ENCODE results near the gene ST8SIA5.

The ST8SIA5 gene

GRCh38 chr18:46738491-46738890 is 18.4 kb downstream of the ST8SIA5 start:
- no peak for FAIRE-seq

GRCh38 chr18:46736736-46737135 is 20.1 kb downstream of the ST8SIA5 start:
- no peak for FAIRE-seq

GRCh38 chr18:46736135-46736534 is 20.7 kb downstream of the ST8SIA5 start:
- no peak for FAIRE-seq

GRCh38 chr18:46734981-46735380 is 21.9 kb downstream of the ST8SIA5 start:
- FAIRE-seq, result no peak

- no peak for FAIRE-seq
These were observed 23.0 kb downstream of the ST8SIA5 start for GRCh38 chr18:46733872-46734271.

- no peak for FAIRE-seq
These were observed 24.1 kb downstream of the ST8SIA5 start for GRCh38 chr18:46732801-46733200.

- FAIRE-seq, result no peak
These were observed 24.7 kb downstream of the ST8SIA5 start for GRCh38 chr18:46732201-46732600.

GRCh38 chr18:46731316-46731715 is 25.5 kb downstream of the ST8SIA5 start:
- no peak for FAIRE-seq

GRCh38 chr18:46728219-46728930 is 28.5 kb downstream of the ST8SIA5 start:
- FAIRE-seq, result no peak

GRCh38 chr18:46727177-46727576 is 29.7 kb downstream of the ST8SIA5 start:
- FAIRE-seq, result no peak

GRCh38 chr18:46725310-46725709 is 31.5 kb downstream of the ST8SIA5 start:
- FAIRE-seq, result no peak

- FAIRE-seq, result no peak
These were observed 32.9 kb downstream of the ST8SIA5 start for GRCh38 chr18:46723856-46724415.

GRCh38 chr18:46722051-46722450 is 34.8 kb downstream of the ST8SIA5 start:
- FAIRE-seq, result no peak

GRCh38 chr18:46721331-46721730 is 35.5 kb downstream of the ST8SIA5 start:
- FAIRE-seq, result no peak

GRCh38 chr18:46720521-46720920 is 36.3 kb downstream of the ST8SIA5 start:
- FAIRE-seq, result no peak

GRCh38 chr18:46720092-46720491 is 36.8 kb downstream of the ST8SIA5 start:
- FAIRE-seq, result no peak

- FAIRE-seq, result no peak
These were observed 37.5 kb downstream of the ST8SIA5 start for GRCh38 chr18:46719388-46719787.

GRCh38 chr18:46718501-46719341 is 38.1 kb downstream of the ST8SIA5 start:
- no peak for FAIRE-seq

GRCh38 chr18:46716827-46717226 is 40.0 kb downstream of the ST8SIA5 start:
- FAIRE-seq, result no peak

- FAIRE-seq, result no peak
These were observed 40.5 kb downstream of the ST8SIA5 start for GRCh38 chr18:46716336-46716735.

- no peak for FAIRE-seq
These were observed 41.8 kb downstream of the ST8SIA5 start for GRCh38 chr18:46715062-46715461.

GRCh38 chr18:46712406-46712805 is 44.4 kb downstream of the ST8SIA5 start:
- FAIRE-seq, result no peak

GRCh38 chr18:46711444-46711863 is 45.4 kb downstream of the ST8SIA5 start:
- FAIRE-seq, result no peak

- FAIRE-seq, result no peak
These were observed 49.9 kb downstream of the ST8SIA5 start for GRCh38 chr18:46706968-46707367.
